Loucy (cell line): ENCODE results near the gene CC2D1B.

Source experiments
- CTCF ChIP-seq: fragments of 200-600 bp; sonication (generic); conservative IDR thresholded peaks from 2 replicates; pipeline ENCODE4 v1.5.1; 2014; ENCODE audit warnings: mild to moderate bottlenecking, antibody characterized with exemption, low read length
- EZH2phosphoT487 ChIP-seq: fragments of 200-600 bp; IDR thresholded peaks from 2 replicates; pipeline ENCODE4 v1.6.1; 2018; ENCODE audit warnings: antibody characterized with exemption, mild to moderate bottlenecking, moderate library complexity, borderline replicate concordance

- TF ChIP-seq CTCF (no peak; the same call in 1 of the 2 replicates), EZH2phosphoT487 (no peak)
Measured at GRCh38 chr1:52404975-52405338, 39.0 kb upstream of the CC2D1B start.
